Fibroblast of the aortic adventitia (primary cell): Measurements from ENCODE around the gene ITGA2. TPM values are rescaled to one million over a fixed set of nuclear protein-coding genes. Genes with fewer than 3 reads are reported as not detected.

ENCODE experiments used
- total RNA-seq: library from RNA; depleted of rRNA; stranded (reverse); fragments of >200 nt; gene quantifications from 2 replicates; pipeline ENCODE4 v1.2.3, GENCODE V29; 2012; ENCODE audit warnings: low replicate concordance

The ITGA2 gene
- total RNA-seq, 1 donor, result 171 TPM

Other genes starting within 250 kb of the ITGA2 start
- 4.2 and 26.7 TPM in 2 replicates for gene ITGA1, start 201.4 kb upstream of the ITGA2 start, total RNA-seq
- gene PELO, start 201.4 kb upstream of the ITGA2 start, total RNA-seq, result 9.2 and 18.9 TPM in 2 replicates
- 74.2 and 74.8 TPM in 2 replicates for gene MOCS2, start 120.4 kb downstream of the ITGA2 start, total RNA-seq